Frontal cortex (tissue), 4 donors: Measurements from ENCODE around the gene ZP1. TPM values are rescaled to one million over a fixed set of nuclear protein-coding genes. Genes with fewer than 3 reads are reported as not detected.
A peak's percentile ranks its signal among the peaks of the same experiment; 100 is the strongest.

Experiments
- DNase-seq, 2 donors: peaks; one replicate each; pipeline ENCODE4 v3.0.0; 2012; ENCODE audit warnings: low spot score in 2 of 2
- FAIRE-seq: peaks from 2 replicates; lab custom pipeline; 2012; peaks lifted over from hg19 to GRCh38; lab: Jason Lieb, UNC
- total RNA-seq: library from RNA; depleted of rRNA; stranded (reverse); fragments of >200 nt; gene quantifications from one replicate; pipeline ENCODE4 v1.2.3, GENCODE V29; 2014
- donor health status: control.
- donor health status: control.
- donor health status: control.

ZP1 gene
- total RNA-seq, 1 donor from 2014 or later: not detected

GRCh38 chr11:60872961-60873524, 5.7 kb downstream of the ZP1 start:
- no peak for FAIRE-seq
- no peak for DNase-seq

GRCh38 chr11:60873533-60873932, 6.2 kb downstream of the ZP1 start:
- FAIRE-seq (no peak), DNase-seq (no peak)

- no peak for FAIRE-seq
- no peak for DNase-seq
Measured at GRCh38 chr11:60874421-60875365, 7.4 kb downstream of the ZP1 start.

GRCh38 chr11:60875366-60876167, 8.2 kb downstream of the ZP1 start:
- DNase-seq (no peak), FAIRE-seq (no peak)

GRCh38 chr11:60876168-60876485, 8.8 kb downstream of the ZP1 start:
- DNase-seq (no peak), FAIRE-seq (no peak)

GRCh38 chr11:60878245-60879101, 11.1 kb downstream of the ZP1 start:
- FAIRE-seq: no peak
- no peak for DNase-seq

GRCh38 chr11:60879104-60879503, 11.8 kb downstream of the ZP1 start:
- FAIRE-seq (no peak), DNase-seq (no peak)

- FAIRE-seq: no peak
Measured at GRCh38 chr11:60879971-60880588, 12.7 kb downstream of the ZP1 start.

GRCh38 chr11:60880643-60881282, 13.4 kb downstream of the ZP1 start:
- FAIRE-seq (no peak), DNase-seq (no peak)

More at GRCh38 chr11:60879971-60880588, 12.7 kb downstream of the ZP1 start:
- no peak for DNase-seq

- no peak for FAIRE-seq
- DNase-seq: peak in 1 of 2 donors; percentile 44
Measured at GRCh38 chr11:60887556-60887955, 20.2 kb downstream of the ZP1 start.

GRCh38 chr11:60889869-60890311, 22.5 kb downstream of the ZP1 start:
- FAIRE-seq (no peak), DNase-seq (no peak)

- DNase-seq (no peak), FAIRE-seq (no peak)
Measured at GRCh38 chr11:60890696-60891095, 23.4 kb downstream of the ZP1 start.

GRCh38 chr11:60891103-60891741, 23.9 kb downstream of the ZP1 start:
- no peak for FAIRE-seq
- DNase-seq: no peak

GRCh38 chr11:60895687-60896086, 28.3 kb downstream of the ZP1 start:
- DNase-seq (no peak), FAIRE-seq (no peak)

- DNase-seq: no peak
- no peak for FAIRE-seq
Measured at GRCh38 chr11:60897496-60897895, 30.2 kb downstream of the ZP1 start.

- DNase-seq: peak in 1 of 2 donors; percentile 57
- no peak for FAIRE-seq
Measured at GRCh38 chr11:60899046-60899936, 31.9 kb downstream of the ZP1 start.

GRCh38 chr11:60899977-60900376, 32.6 kb downstream of the ZP1 start:
- no peak for DNase-seq
- FAIRE-seq: no peak
